Sigmoid colon (tissue), 7 donors: ENCODE results near the gene SEC24D. TPM values are rescaled to one million over a fixed set of nuclear protein-coding genes. Genes with fewer than 3 reads are reported as not detected.
A peak's percentile ranks its signal among the peaks of the same experiment; 100 is the strongest.

Source experiments
- DNase-seq: peaks from one replicate; pipeline ENCODE4 v3.0.0-alpha.2; 2019
- H3K27ac ChIP-seq, 4 donors: fragments of 200-600 bp; sonication (generic); one replicate each; pipeline ENCODE4 v1.5.1; 2016 to 2019; ENCODE audit warnings: mild to moderate bottlenecking in 1 of 4
- H3K27me3 ChIP-seq, 3 donors: fragments of 200-600 bp; sonication (generic); one replicate each; pipeline ENCODE4 v1.5.1; 2019; ENCODE audit warnings: mild to moderate bottlenecking in 1 of 3
- H3K36me3 ChIP-seq, 4 donors: fragments of 200-600 bp; sonication (generic); one replicate each; pipeline ENCODE4 v1.5.1; 2016 to 2019
- H3K4me1 ChIP-seq, 4 donors: fragments of 200-600 bp; sonication (generic); one replicate each; pipeline ENCODE4 v1.5.1; 2017 to 2019
- H3K4me3 ChIP-seq, 4 donors: fragments of 200-600 bp; sonication (generic); one replicate each; pipeline ENCODE4 v1.5.1; 2017 to 2019; ENCODE audit warnings: mild to moderate bottlenecking in 2 of 4, moderate library complexity in 1 of 4
- H3K9me3 ChIP-seq, 4 donors: fragments of 200-600 bp in 3 of 4; sonication (generic) in 3 of 4; one replicate each; pipeline versions ENCODE4 v1.5.1 to v1.6.1; 2013 to 2019
- EP300 ChIP-seq, 4 donors: sonication (generic); formaldehyde crosslinking; IDR thresholded peaks; one replicate each; pipeline ENCODE4 v1.6.1; 2017; ENCODE audit warnings: antibody characterized with exemption in 4 of 4
- POLR2A ChIP-seq, 2 donors: fragments of 450-650 bp; IDR thresholded peaks; one replicate each; pipeline ENCODE4 v1.6.1; 2016; ENCODE audit warnings: antibody characterized with exemption in 2 of 2, mild to moderate bottlenecking in 2 of 2, moderate library complexity in 2 of 2
- POLR2AphosphoS5 ChIP-seq, 4 donors: sonication (generic); formaldehyde crosslinking; IDR thresholded peaks; one replicate each; pipeline ENCODE4 v1.6.1; 2017; ENCODE audit warnings: antibody characterized with exemption in 4 of 4
- WGBS, 2 donors: extraction: QIAGEN DNeasy Blood & Tissue Kit; methylation state at CpG; one replicate each; pipeline ENCODE4 v1.1.7; 2013; 5-methylcytosine and 5-hydroxymethylcytosine counted together
- intact Hi-C: fragments of 100-400 bp; cut with DNase I; formaldehyde crosslinking; loops from one replicate; pipeline ENCODE4 v1.15.1; 2023
- polyA plus RNA-seq, 3 donors: library from polyadenylated mRNA; stranded (reverse); fragments of 200-250 nt; gene quantifications; one replicate each; pipeline ENCODE4 v1.2.3, GENCODE V29; 2013
- total RNA-seq, 4 donors: library from RNA; depleted of rRNA; stranded (reverse); fragments of >200 nt; gene quantifications; one replicate each; pipeline ENCODE4 v1.1.0, GENCODE V29; 2016
- TF ChIP-seq, protein P1 (sequence below), 4 experiments: fragments of 450-650 bp in 3 of 4; fragments of 200-600 bp in 1 of 4; IDR thresholded peaks; one replicate each; pipeline ENCODE4 v1.5.1; 2016 to 2019; ENCODE audit warnings: antibody characterized with exemption in 4 of 4, mild to moderate bottlenecking in 3 of 4, moderate library complexity in 2 of 4
- donor health status: healthy with polysubstance abuse.
- donor health status: Bipolar disorder and iron deficiency.
- donor health status: healthy.

Gene SEC24D
- total and polyA plus RNA-seq, 7 donors = 18.6 to 42.4 (median 27.6) TPM

GRCh38 chr4:118767109-118767508 is 68.8 kb downstream of the SEC24D start:
- H3K9me3 ChIP-seq = no peaks in the 10 kb centered on the region
- no peaks in the 10 kb centered on the region for H3K27me3 ChIP-seq
- peaks cover 0 to 87% (median 76%) of the 10 kb centered on the region in 4 donors for H3K4me1 ChIP-seq
- peaks cover 0 to 14% (median 0%) of the 10 kb centered on the region in 4 donors for H3K36me3 ChIP-seq
- intact Hi-C loops = loop anchor here (5.0 kb wide), 1 partner anchor 270 kb away; no protein-coding TSS in a partner anchor
- TF ChIP-seq EP300 (IDR thresholded peaks at IDR 0.05) = no peak
- TF ChIP-seq POLR2A (IDR thresholded peaks at IDR 0.05) = no peak
- TF ChIP-seq, protein P1, sequence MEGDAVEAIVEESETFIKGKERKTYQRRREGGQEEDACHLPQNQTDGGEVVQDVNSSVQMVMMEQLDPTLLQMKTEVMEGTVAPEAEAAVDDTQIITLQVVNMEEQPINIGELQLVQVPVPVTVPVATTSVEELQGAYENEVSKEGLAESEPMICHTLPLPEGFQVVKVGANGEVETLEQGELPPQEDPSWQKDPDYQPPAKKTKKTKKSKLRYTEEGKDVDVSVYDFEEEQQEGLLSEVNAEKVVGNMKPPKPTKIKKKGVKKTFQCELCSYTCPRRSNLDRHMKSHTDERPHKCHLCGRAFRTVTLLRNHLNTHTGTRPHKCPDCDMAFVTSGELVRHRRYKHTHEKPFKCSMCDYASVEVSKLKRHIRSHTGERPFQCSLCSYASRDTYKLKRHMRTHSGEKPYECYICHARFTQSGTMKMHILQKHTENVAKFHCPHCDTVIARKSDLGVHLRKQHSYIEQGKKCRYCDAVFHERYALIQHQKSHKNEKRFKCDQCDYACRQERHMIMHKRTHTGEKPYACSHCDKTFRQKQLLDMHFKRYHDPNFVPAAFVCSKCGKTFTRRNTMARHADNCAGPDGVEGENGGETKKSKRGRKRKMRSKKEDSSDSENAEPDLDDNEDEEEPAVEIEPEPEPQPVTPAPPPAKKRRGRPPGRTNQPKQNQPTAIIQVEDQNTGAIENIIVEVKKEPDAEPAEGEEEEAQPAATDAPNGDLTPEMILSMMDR (IDR thresholded peaks at IDR 0.05) = no peak
- TF ChIP-seq POLR2AphosphoS5 (IDR thresholded peaks at IDR 0.05) = no peak
- DNase-seq = no peak
- H3K4me3 ChIP-seq = no peak overlapping the region
- peak overlapping the region; percentile 83 to 88 (median 85) for H3K27ac ChIP-seq
- 95 to 97% methylated on average over 6 of the region's 6 CpGs for WGBS, 2 donors

GRCh38 chr4:118765399-118765798 is 70.5 kb downstream of the SEC24D start:
- H3K4me1 ChIP-seq = peaks cover 0 to 85% (median 79%) of the 10 kb centered on the region in 4 donors
- TF ChIP-seq, protein P1 (IDR thresholded peaks at IDR 0.05) = no peak
- TF ChIP-seq EP300 (IDR thresholded peaks at IDR 0.05) (peak in 2 of 4 donors; percentile 59 to 89), POLR2AphosphoS5 (IDR thresholded peaks at IDR 0.05) (peak; percentile 49 to 80 (median 69))
- peaks cover 0 to 14% (median 0%) of the 10 kb centered on the region in 4 donors for H3K36me3 ChIP-seq
- peak overlapping the region; percentile 83 to 88 (median 85) for H3K27ac ChIP-seq
- WGBS, 2 donors = 5 to 44% methylated on average over 1 of the region's 1 CpG
- H3K9me3 ChIP-seq = no peaks in the 10 kb centered on the region
- H3K4me3 ChIP-seq = no peak overlapping the region
- no peaks in the 10 kb centered on the region for H3K27me3 ChIP-seq
- DNase-seq = no peak
- intact Hi-C loops = loop anchor here (5.0 kb wide), 1 partner anchor 272 kb away; no protein-coding TSS in a partner anchor

DNA sequence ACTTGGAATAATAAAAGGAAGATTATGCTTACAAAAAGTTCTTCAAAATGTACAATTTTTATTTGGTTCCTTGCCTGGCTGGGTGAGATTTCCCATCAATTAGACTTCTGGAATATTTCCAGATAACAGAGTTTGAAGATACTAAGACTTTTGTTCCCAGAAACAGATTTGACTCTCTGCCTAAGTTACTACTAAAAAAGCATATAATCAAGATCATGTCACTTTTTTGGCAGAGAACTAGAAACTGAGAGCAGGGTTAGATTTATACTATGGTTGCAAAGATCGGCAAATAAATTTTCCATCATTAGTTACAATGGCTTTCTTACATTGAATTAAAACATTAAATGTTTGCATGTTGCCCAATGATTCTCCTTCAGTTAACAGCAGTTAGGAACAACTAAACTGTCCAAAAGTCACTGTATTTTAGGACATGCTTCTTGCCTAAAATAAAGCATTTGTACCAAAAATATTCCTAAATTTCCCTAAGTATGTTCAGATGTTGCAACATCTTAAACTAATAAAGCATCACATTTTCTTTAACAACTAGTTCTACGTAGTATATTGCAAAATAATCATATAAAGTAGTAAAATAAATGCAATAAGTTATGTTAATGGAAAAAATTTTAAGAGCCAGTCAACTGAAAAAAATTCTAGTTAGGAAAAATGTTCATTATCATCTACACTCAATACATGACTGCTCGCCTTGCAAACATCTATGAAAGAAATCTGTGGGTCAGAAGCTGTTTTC is 73.0 kb downstream of the SEC24D start:
- Histone ChIP-seq H3K4me3 (no peak overlapping the region), H3K27me3 (no peaks in the 10 kb centered on the region), H3K27ac (peak overlapping the region; percentile 83 to 88 (median 85)), H3K9me3 (no peaks in the 10 kb centered on the region), H3K4me1 (peaks cover 0 to 92% (median 83%) of the 10 kb centered on the region in 4 donors), H3K36me3 (peaks cover 0 to 11% (median 0%) of the 10 kb centered on the region in 4 donors)
- WGBS, 2 donors = 79 to 89% methylated on average over 3 of the region's 3 CpGs
- intact Hi-C loops = loop anchor here (5.0 kb wide), 1 partner anchor 264 kb away; no protein-coding TSS in a partner anchor
- no peak for TF ChIP-seq POLR2A (IDR thresholded peaks at IDR 0.05)
- TF ChIP-seq EP300 (IDR thresholded peaks at IDR 0.05) = no peak
- TF ChIP-seq POLR2AphosphoS5 (IDR thresholded peaks at IDR 0.05) = peak in 3 of 4 donors; percentile 10 to 15 (median 14)
- DNase-seq = no peak

DNA sequence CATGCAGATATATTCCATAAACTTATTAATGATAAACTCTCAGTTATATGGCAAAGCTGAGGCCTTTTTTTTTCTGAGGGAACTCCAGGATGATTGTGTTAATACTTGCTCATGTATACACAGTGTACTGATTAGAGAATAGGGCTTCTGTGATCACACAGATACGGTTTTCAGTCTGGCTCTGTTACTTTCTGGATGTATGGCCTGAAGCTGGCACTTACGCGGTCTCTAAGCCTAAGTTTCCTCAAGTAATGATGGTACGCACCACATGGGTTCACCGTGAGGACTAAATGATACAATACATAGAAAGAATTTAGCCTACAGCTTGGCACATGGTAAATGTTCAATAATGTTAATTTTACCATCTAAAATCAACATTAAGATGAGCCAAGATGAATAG is 73.8 kb downstream of the SEC24D start:
- TF ChIP-seq POLR2A (IDR thresholded peaks at IDR 0.05) = no peak
- TF ChIP-seq, protein P1 (IDR thresholded peaks at IDR 0.05) = no peak
- no peak for TF ChIP-seq EP300 (IDR thresholded peaks at IDR 0.05)
- TF ChIP-seq POLR2AphosphoS5 (IDR thresholded peaks at IDR 0.05) = no peak
- peaks cover 0 to 4% (median 0%) of the 10 kb centered on the region in 4 donors for H3K36me3 ChIP-seq
- intact Hi-C loops = loop anchor here (5.0 kb wide), 1 partner anchor 265 kb away; no protein-coding TSS in a partner anchor

DNA sequence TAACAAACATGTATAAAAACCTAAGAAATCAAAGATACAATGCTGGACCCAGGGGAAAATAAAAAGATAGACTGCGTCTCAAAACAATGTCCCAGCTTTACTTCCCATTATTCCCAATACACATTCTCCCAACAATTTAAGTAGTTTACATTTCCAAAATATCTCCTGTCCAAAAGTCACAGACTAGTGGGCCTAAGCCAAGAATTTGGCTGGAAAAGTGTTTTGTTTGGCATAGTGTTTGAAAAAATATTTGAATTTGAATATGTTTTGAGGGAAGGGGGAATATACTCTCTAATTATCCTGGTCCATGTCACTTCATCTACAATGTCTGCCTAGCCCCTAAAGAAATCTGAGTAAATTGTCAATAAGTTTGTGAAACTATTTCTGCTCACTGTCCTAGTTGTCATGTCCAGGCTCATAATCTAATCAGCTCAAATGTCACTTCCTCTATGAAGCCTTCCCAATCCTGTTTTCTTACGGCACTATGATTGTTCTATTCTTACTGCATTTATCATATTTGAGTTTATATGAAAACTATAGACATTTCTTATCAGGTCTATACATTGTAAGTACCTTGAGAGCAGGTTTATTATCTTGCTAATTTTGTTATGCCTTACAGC is 74.4 kb downstream of the SEC24D start:
- intact Hi-C loops = loop anchor here (5.0 kb wide), 1 partner anchor 266 kb away; no protein-coding TSS in a partner anchor
- 85 to 89% methylated on average over 2 of the region's 2 CpGs for WGBS, 2 donors
- no peak for DNase-seq
- TF ChIP-seq POLR2A (IDR thresholded peaks at IDR 0.05) = no peak
- peak in 1 of 4 donors; percentile 7 for TF ChIP-seq POLR2AphosphoS5 (IDR thresholded peaks at IDR 0.05)
- Histone ChIP-seq H3K4me1 (peaks cover 0 to 98% (median 90%) of the 10 kb centered on the region in 4 donors), H3K4me3 (no peak overlapping the region), H3K9me3 (no peaks in the 10 kb centered on the region), H3K36me3 (no peaks in the 10 kb centered on the region), H3K27ac (peak overlapping the region; percentile 83 to 88 (median 85)), H3K27me3 (no peaks in the 10 kb centered on the region)

More for the DNA sequence above, 73.8 kb downstream of the SEC24D start:
- no peaks in the 10 kb centered on the region for H3K9me3 ChIP-seq
- H3K27ac ChIP-seq = peak overlapping the region; percentile 83 to 88 (median 85)
- DNase-seq = no peak
- peaks cover 0 to 98% (median 87%) of the 10 kb centered on the region in 4 donors for H3K4me1 ChIP-seq
- H3K27me3 ChIP-seq = no peaks in the 10 kb centered on the region
- H3K4me3 ChIP-seq = no peak overlapping the region
- 83 to 93% methylated on average over 5 of the region's 5 CpGs for WGBS, 2 donors
